Measurements from ENCODE around the gene ANAPC1.
"Not testable (repeated sequence)": the region's sequence is repeated elsewhere in the genome, so short reads cannot be mapped to it uniquely, and the experiment has no call there.

The ANAPC1 gene

GRCh38 chr2:111781443-111782094, 102.4 kb downstream of the ANAPC1 start:
- DNase-seq = not testable (repeated sequence)

GRCh38 chr2:111777155-111777554, 106.8 kb downstream of the ANAPC1 start:
- DNase-seq = not testable (repeated sequence)

GRCh38 chr2:111776296-111776695, 107.7 kb downstream of the ANAPC1 start:
- not testable (repeated sequence) for DNase-seq

GRCh38 chr2:111772180-111772579, 111.8 kb downstream of the ANAPC1 start:
- DNase-seq = not testable (repeated sequence)

GRCh38 chr2:111770916-111771658, 112.9 kb downstream of the ANAPC1 start:
- DNase-seq = not testable (repeated sequence)

GRCh38 chr2:111768266-111769190, 115.5 kb downstream of the ANAPC1 start:
- not testable (repeated sequence) for DNase-seq

- DNase-seq = not testable (repeated sequence)
These were observed 116.9 kb downstream of the ANAPC1 start for GRCh38 chr2:111767087-111767486.

GRCh38 chr2:111766295-111766694, 117.7 kb downstream of the ANAPC1 start:
- DNase-seq = not testable (repeated sequence)

- not testable (repeated sequence) for DNase-seq
These were observed 119.8 kb downstream of the ANAPC1 start for GRCh38 chr2:111764151-111764550.

- DNase-seq = not testable (repeated sequence)
These were observed 123.2 kb downstream of the ANAPC1 start for GRCh38 chr2:111760697-111761284.

GRCh38 chr2:111752533-111752932, 131.5 kb downstream of the ANAPC1 start:
- not testable (repeated sequence) for DNase-seq

GRCh38 chr2:111750641-111751040, 133.4 kb downstream of the ANAPC1 start:
- DNase-seq = not testable (repeated sequence)

- DNase-seq = not testable (repeated sequence)
These were observed 135.6 kb downstream of the ANAPC1 start for GRCh38 chr2:111748429-111748828.

- not testable (repeated sequence) for DNase-seq
These were observed 136.4 kb downstream of the ANAPC1 start for GRCh38 chr2:111747410-111748115.

- DNase-seq = not testable (repeated sequence)
These were observed 139.2 kb downstream of the ANAPC1 start for GRCh38 chr2:111744751-111745150.

GRCh38 chr2:111741517-111741916, 142.5 kb downstream of the ANAPC1 start:
- DNase-seq = not testable (repeated sequence)

- DNase-seq = peak; percentile 63
These were observed 147.9 kb downstream of the ANAPC1 start for GRCh38 chr2:111735838-111736721.

- DNase-seq = not testable (repeated sequence)
These were observed 148.6 kb downstream of the ANAPC1 start for GRCh38 chr2:111735420-111735819.

GRCh38 chr2:111729812-111730458, 154.1 kb downstream of the ANAPC1 start:
- DNase-seq = not testable (repeated sequence)

GRCh38 chr2:111727611-111728110, 156.3 kb downstream of the ANAPC1 start:
- not testable (repeated sequence) for DNase-seq

Measured in HCEC 1CT (cell line).